LNCaP clone FGC (cell line): ENCODE measurements around the gene RSPO3.

Experiments
- DNase-seq: peaks from one replicate; pipeline ENCODE4 v3.0.0-alpha.2; 2011; ENCODE audit warnings: low read depth
- H3K4me3 ChIP-seq: 2 replicates; pipeline ENCODE4 v1.5.1; 2011; ENCODE audit warnings: mild to moderate bottlenecking, low read depth, low read length, control low read depth
- CTCF ChIP-seq: IDR thresholded peaks from 2 replicates; pipeline ENCODE4 v1.5.1; 2012; ENCODE audit warnings: mild to moderate bottlenecking; ENCODE audit not compliant: control insufficient read depth, insufficient read depth; ENCODE audit errors: extremely low read depth

Gene RSPO3

GRCh38 chr6:127119102-127120022 lies 891 bp downstream of the RSPO3 start:
- DNase-seq, result no peak
- TF ChIP-seq CTCF, result no peak
- H3K4me3 ChIP-seq, result no peak overlapping the region

GRCh38 chr6:127120023-127120786 lies 1.7 kb downstream of the RSPO3 start:
- DNase-seq, result no peak
- no peak overlapping the region for H3K4me3 ChIP-seq
- TF ChIP-seq CTCF, result no peak

- DNase-seq, result peak; percentile 48
- TF ChIP-seq CTCF, result peak; percentile 98
- no peak overlapping the region for H3K4me3 ChIP-seq
Measured at GRCh38 chr6:127120787-127121636, 2.5 kb downstream of the RSPO3 start.

- no peak overlapping the region for H3K4me3 ChIP-seq
- no peak for DNase-seq
- TF ChIP-seq CTCF, result no peak
Measured at GRCh38 chr6:127121637-127121960, 3.1 kb downstream of the RSPO3 start.

- no peak overlapping the region for H3K4me3 ChIP-seq
- no peak for TF ChIP-seq CTCF
- no peak for DNase-seq
Measured at GRCh38 chr6:127124172-127124571, 5.7 kb downstream of the RSPO3 start.

- no peak for TF ChIP-seq CTCF
- DNase-seq, result no peak
- no peak overlapping the region for H3K4me3 ChIP-seq
Measured at GRCh38 chr6:127124680-127125079, 6.2 kb downstream of the RSPO3 start.
